ENCODE measurements around the gene FAT3. TPM values are rescaled to one million over a fixed set of nuclear protein-coding genes. Genes with fewer than 3 reads are reported as not detected.

FAT3 gene
- polyA plus RNA-seq, 4 donors = 0.01 to 0.44 TPM; not detected in 2

DNA sequence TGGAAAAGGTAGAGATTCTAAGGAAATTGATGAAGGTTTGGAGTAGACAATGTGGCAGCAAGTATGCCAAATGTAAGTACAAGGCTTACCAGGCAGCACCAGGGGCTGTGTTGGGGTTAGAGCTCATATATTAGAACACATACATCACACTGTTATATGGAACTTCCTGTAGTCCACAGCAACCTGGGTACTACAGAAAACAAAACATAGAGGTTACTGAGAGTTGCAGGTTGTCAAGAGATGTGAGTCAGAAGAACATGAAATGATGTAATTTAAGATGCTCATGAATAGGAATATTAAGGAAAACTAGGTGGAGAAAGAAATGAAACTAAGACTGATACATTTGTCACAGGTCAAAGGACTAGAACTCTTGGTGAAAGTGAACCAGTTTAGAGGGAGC, 22.0 kb downstream of the FAT3 start:
- no peak for FAIRE-seq

DNA sequence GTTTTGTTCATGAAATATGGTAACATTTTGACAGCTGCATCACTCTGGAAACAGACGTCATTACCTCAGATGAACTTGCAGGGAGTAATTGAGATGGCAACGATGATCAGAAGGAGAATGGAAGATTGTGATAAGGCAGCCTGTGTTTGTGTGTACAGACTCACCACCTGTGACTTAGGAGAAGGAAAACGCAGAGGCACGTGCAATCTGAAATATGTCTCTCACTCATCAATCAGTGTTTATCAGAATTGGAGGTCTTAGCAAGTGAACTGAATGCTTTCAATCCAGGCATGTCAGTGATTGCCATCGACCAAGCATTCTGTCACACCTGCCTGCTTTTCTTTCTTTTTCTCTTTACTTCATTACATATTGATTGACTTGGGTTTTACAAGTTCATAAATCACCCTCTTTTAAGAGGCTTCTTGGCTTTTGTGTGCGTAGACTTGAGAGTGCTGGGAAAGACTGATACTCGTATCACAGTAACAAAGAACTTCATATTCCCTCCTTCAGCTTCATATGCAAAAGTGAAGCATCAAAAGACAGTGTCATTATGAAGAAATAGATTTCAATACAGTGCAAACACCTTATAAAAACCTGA, 24.6 kb downstream of the FAT3 start:
- 30 to 54% (median 47%) methylated on average over 7 of the region's 7 CpGs for WGBS, 3 donors
- FAIRE-seq = no peak
- Histone ChIP-seq H3K36me3 (ENCODE audit: control insufficient read depth in 3 of 3, insufficient read depth in 2 of 3, low read depth in 1 of 3, low read length in 3 of 3) (no peaks in the 10 kb centered on the region), H3K4me1 (ENCODE audit: control insufficient read depth in 3 of 3, insufficient read depth in 2 of 3, low read depth in 1 of 3, low read length in 2 of 3) (no peaks in the 10 kb centered on the region), H3K27me3 (ENCODE audit: control insufficient read depth in 3 of 3, insufficient read depth in 3 of 3, low read length in 3 of 3) (no peaks in the 10 kb centered on the region), H3K4me3 (ENCODE audit: low read depth in 1 of 3, low read length in 3 of 3) (no peak overlapping the region), H3K9me3 (ENCODE audit: control insufficient read depth in 2 of 2, insufficient read depth in 1 of 2, low read depth in 1 of 2, low read length in 1 of 2) (no peaks in the 10 kb centered on the region), H3K27ac (ENCODE audit: low read depth in 1 of 3, low read length in 2 of 3) (no peak overlapping the region)
- DNase-seq = no peak

More for the DNA sequence above, 22.0 kb downstream of the FAT3 start:
- Histone ChIP-seq H3K27me3 (ENCODE audit: control insufficient read depth in 3 of 3, insufficient read depth in 3 of 3, low read length in 3 of 3) (no peaks in the 10 kb centered on the region), H3K4me3 (ENCODE audit: low read depth in 1 of 3, low read length in 3 of 3) (no peak overlapping the region), H3K27ac (ENCODE audit: low read depth in 1 of 3, low read length in 2 of 3) (no peak overlapping the region), H3K4me1 (ENCODE audit: control insufficient read depth in 3 of 3, insufficient read depth in 2 of 3, low read depth in 1 of 3, low read length in 2 of 3) (no peaks in the 10 kb centered on the region), H3K9me3 (ENCODE audit: control insufficient read depth in 2 of 2, insufficient read depth in 1 of 2, low read depth in 1 of 2, low read length in 1 of 2) (no peaks in the 10 kb centered on the region), H3K36me3 (ENCODE audit: control insufficient read depth in 3 of 3, insufficient read depth in 2 of 3, low read depth in 1 of 3, low read length in 3 of 3) (no peaks in the 10 kb centered on the region)
- no peak for DNase-seq

DNA sequence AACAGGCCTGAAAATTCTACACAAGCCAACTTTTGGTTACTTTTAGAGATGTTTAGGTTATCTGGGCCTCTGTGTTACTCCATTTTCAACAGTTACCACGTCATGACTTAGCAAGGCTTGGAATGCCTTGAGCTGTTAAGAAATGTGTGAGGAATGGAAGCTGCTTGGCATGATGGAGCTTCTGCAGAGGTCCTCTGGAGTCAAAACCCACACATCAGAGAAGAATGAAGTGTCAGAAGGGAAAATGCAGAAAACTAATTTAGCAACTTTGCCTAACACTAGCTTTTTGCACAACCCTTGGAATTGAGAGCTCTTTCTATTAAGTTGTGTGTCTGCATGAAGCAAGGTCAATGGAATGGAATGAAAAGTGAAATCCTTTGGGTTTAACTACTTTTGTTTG, 27.4 kb downstream of the FAT3 start:
- Histone ChIP-seq H3K27ac (ENCODE audit: low read depth in 1 of 3, low read length in 2 of 3) (no peak overlapping the region), H3K36me3 (ENCODE audit: control insufficient read depth in 3 of 3, insufficient read depth in 2 of 3, low read depth in 1 of 3, low read length in 3 of 3) (no peaks in the 10 kb centered on the region), H3K4me3 (ENCODE audit: low read depth in 1 of 3, low read length in 3 of 3) (no peak overlapping the region), H3K27me3 (ENCODE audit: control insufficient read depth in 3 of 3, insufficient read depth in 3 of 3, low read length in 3 of 3) (no peaks in the 10 kb centered on the region), H3K4me1 (ENCODE audit: control insufficient read depth in 3 of 3, insufficient read depth in 2 of 3, low read depth in 1 of 3, low read length in 2 of 3) (no peaks in the 10 kb centered on the region), H3K9me3 (ENCODE audit: control insufficient read depth in 2 of 2, insufficient read depth in 1 of 2, low read depth in 1 of 2, low read length in 1 of 2) (no peaks in the 10 kb centered on the region)
- 81 to 87% (median 84%) methylated on average over 1 of the region's 1 CpG for WGBS, 3 donors
- DNase-seq = no peak
- no peak for FAIRE-seq

DNA sequence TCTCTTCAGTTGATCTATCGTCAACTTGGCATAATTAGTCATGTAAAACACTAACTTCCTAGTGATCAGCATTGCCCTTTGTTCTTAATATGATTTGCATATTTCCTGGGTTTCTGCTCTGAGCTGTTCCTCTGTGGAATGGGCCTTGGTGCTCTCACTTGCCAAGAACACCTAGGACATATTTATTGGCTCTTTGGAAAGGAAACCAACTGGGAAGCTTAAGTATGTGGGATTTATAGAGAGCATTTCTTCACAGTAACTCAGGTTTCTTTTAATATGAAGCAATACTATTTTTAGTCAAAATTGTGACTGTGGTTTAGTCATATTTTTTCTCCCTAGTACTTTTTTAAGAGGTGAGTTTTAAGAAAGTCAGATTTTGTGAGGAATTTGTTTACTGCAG, 28.8 kb downstream of the FAT3 start:
- no peaks in the 10 kb centered on the region for H3K36me3 ChIP-seq (ENCODE audit: control insufficient read depth in 3 of 3, insufficient read depth in 2 of 3, low read depth in 1 of 3, low read length in 3 of 3)
- no peaks in the 10 kb centered on the region for H3K4me1 ChIP-seq (ENCODE audit: control insufficient read depth in 3 of 3, insufficient read depth in 2 of 3, low read depth in 1 of 3, low read length in 2 of 3)
- no peaks in the 10 kb centered on the region for H3K27me3 ChIP-seq (ENCODE audit: control insufficient read depth in 3 of 3, insufficient read depth in 3 of 3, low read length in 3 of 3)
- no peak overlapping the region for H3K4me3 ChIP-seq (ENCODE audit: low read depth in 1 of 3, low read length in 3 of 3)
- DNase-seq (no peak), FAIRE-seq (no peak)
- H3K9me3 ChIP-seq (ENCODE audit: control insufficient read depth in 2 of 2, insufficient read depth in 1 of 2, low read depth in 1 of 2, low read length in 1 of 2) = no peaks in the 10 kb centered on the region
- 63 to 71% (median 64%) methylated on average over 1 of the region's 1 CpG for WGBS, 3 donors
- H3K27ac ChIP-seq (ENCODE audit: low read depth in 1 of 3, low read length in 2 of 3) = no peak overlapping the region

DNA sequence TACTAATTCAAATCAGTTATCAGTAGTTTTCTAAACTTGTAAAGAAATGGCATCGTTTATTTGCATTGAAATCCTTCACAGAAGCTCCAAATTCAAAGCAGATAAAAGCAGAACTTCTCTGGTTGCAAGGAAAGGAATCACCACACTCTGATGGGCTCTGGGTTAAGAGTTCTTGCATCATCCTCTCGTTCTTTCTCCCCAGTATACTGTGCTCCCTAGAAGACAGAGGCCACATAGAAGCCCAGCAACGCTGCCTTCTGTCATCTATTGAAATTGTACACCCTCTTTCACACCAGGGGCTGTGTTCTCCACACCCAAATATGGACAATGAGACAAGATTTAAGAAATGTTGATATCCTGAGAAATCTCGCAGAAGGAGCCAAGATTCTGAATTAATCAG, 29.3 kb downstream of the FAT3 start:
- Histone ChIP-seq H3K27me3 (ENCODE audit: control insufficient read depth in 3 of 3, insufficient read depth in 3 of 3, low read length in 3 of 3) (no peaks in the 10 kb centered on the region), H3K4me3 (ENCODE audit: low read depth in 1 of 3, low read length in 3 of 3) (no peak overlapping the region), H3K9me3 (ENCODE audit: control insufficient read depth in 2 of 2, insufficient read depth in 1 of 2, low read depth in 1 of 2, low read length in 1 of 2) (no peaks in the 10 kb centered on the region), H3K27ac (ENCODE audit: low read depth in 1 of 3, low read length in 2 of 3) (no peak overlapping the region), H3K4me1 (ENCODE audit: control insufficient read depth in 3 of 3, insufficient read depth in 2 of 3, low read depth in 1 of 3, low read length in 2 of 3) (no peaks in the 10 kb centered on the region), H3K36me3 (ENCODE audit: control insufficient read depth in 3 of 3, insufficient read depth in 2 of 3, low read depth in 1 of 3, low read length in 3 of 3) (no peaks in the 10 kb centered on the region)
- DNase-seq (no peak), FAIRE-seq (no peak)
- 65 to 76% (median 69%) methylated on average over 4 of the region's 4 CpGs for WGBS, 3 donors

DNA sequence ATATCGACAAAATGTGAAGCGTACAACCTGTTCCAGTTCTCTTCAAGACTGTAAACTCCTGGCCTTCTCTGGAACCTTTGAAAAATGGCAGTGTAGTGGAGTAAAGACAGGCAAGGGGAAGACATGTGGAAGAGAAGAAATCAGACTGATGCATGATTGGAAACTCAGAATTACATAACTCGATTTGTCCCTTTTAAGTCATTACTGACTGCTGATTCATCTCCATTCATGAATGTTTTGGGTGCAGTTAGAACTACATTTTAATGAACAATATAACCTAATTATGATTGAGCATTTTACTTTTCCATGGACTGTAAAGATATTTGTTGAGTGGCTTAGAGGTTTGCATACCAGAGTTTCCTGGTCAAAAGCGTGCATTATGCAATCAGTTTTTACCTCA, 32.9 kb downstream of the FAT3 start:
- no peaks in the 10 kb centered on the region for H3K4me1 ChIP-seq (ENCODE audit: control insufficient read depth in 3 of 3, insufficient read depth in 2 of 3, low read depth in 1 of 3, low read length in 2 of 3)
- no peak overlapping the region for H3K27ac ChIP-seq (ENCODE audit: low read depth in 1 of 3, low read length in 2 of 3)
- FAIRE-seq (no peak), DNase-seq (no peak)
- H3K4me3 ChIP-seq (ENCODE audit: low read depth in 1 of 3, low read length in 3 of 3) = no peak overlapping the region
- no peaks in the 10 kb centered on the region for H3K9me3 ChIP-seq (ENCODE audit: control insufficient read depth in 2 of 2, insufficient read depth in 1 of 2, low read depth in 1 of 2, low read length in 1 of 2)
- no peaks in the 10 kb centered on the region for H3K27me3 ChIP-seq (ENCODE audit: control insufficient read depth in 3 of 3, insufficient read depth in 3 of 3, low read length in 3 of 3)
- no peaks in the 10 kb centered on the region for H3K36me3 ChIP-seq (ENCODE audit: control insufficient read depth in 3 of 3, insufficient read depth in 2 of 3, low read depth in 1 of 3, low read length in 3 of 3)
- 87 to 93% (median 89%) methylated on average over 4 of the region's 4 CpGs for WGBS, 3 donors

- 58 to 84% (median 81%) methylated on average over 4 of the region's 4 CpGs for WGBS, 3 donors
- no peaks in the 10 kb centered on the region for H3K36me3 ChIP-seq (ENCODE audit: control insufficient read depth in 3 of 3, insufficient read depth in 2 of 3, low read depth in 1 of 3, low read length in 3 of 3)
- no peaks in the 10 kb centered on the region for H3K27me3 ChIP-seq (ENCODE audit: control insufficient read depth in 3 of 3, insufficient read depth in 3 of 3, low read length in 3 of 3)
- DNase-seq (no peak), FAIRE-seq (no peak)
- H3K27ac ChIP-seq (ENCODE audit: low read depth in 1 of 3, low read length in 2 of 3) = no peak overlapping the region
- no peaks in the 10 kb centered on the region for H3K9me3 ChIP-seq (ENCODE audit: control insufficient read depth in 2 of 2, insufficient read depth in 1 of 2, low read depth in 1 of 2, low read length in 1 of 2)
- H3K4me1 ChIP-seq (ENCODE audit: control insufficient read depth in 3 of 3, insufficient read depth in 2 of 3, low read depth in 1 of 3, low read length in 2 of 3) = no peaks in the 10 kb centered on the region
- no peak overlapping the region for H3K4me3 ChIP-seq (ENCODE audit: low read depth in 1 of 3, low read length in 3 of 3)
Measured at GRCh38 chr11:92259861-92260260, 35.2 kb downstream of the FAT3 start.

GRCh38 chr11:92264350-92264749, 39.7 kb downstream of the FAT3 start:
- no peak for DNase-seq
- H3K36me3 ChIP-seq (ENCODE audit: control insufficient read depth in 3 of 3, insufficient read depth in 2 of 3, low read depth in 1 of 3, low read length in 3 of 3) = no peaks in the 10 kb centered on the region
- WGBS, 3 donors = 65 to 85% (median 78%) methylated on average over 2 of the region's 2 CpGs
- no peak for FAIRE-seq
- H3K4me1 ChIP-seq (ENCODE audit: control insufficient read depth in 3 of 3, insufficient read depth in 2 of 3, low read depth in 1 of 3, low read length in 2 of 3) = peaks cover 0 to 7% (median 0%) of the 10 kb centered on the region in 3 donors
- peaks cover 0 to 5% of the 10 kb centered on the region in 2 donors for H3K9me3 ChIP-seq (ENCODE audit: control insufficient read depth in 2 of 2, insufficient read depth in 1 of 2, low read depth in 1 of 2, low read length in 1 of 2)
- no peak overlapping the region for H3K4me3 ChIP-seq (ENCODE audit: low read depth in 1 of 3, low read length in 3 of 3)
- no peaks in the 10 kb centered on the region for H3K27me3 ChIP-seq (ENCODE audit: control insufficient read depth in 3 of 3, insufficient read depth in 3 of 3, low read length in 3 of 3)
- no peak overlapping the region for H3K27ac ChIP-seq (ENCODE audit: low read depth in 1 of 3, low read length in 2 of 3)

- H3K4me3 ChIP-seq (ENCODE audit: low read depth in 1 of 3, low read length in 3 of 3) = no peak overlapping the region
- H3K27ac ChIP-seq (ENCODE audit: low read depth in 1 of 3, low read length in 2 of 3) = peak overlapping the region in 1 of 3 donors; percentile 59
- H3K4me1 ChIP-seq (ENCODE audit: control insufficient read depth in 3 of 3, insufficient read depth in 2 of 3, low read depth in 1 of 3, low read length in 2 of 3) = peaks cover 0 to 8% (median 0%) of the 10 kb centered on the region in 3 donors
- DNase-seq (peak; percentile 80 to 83), FAIRE-seq (no peak)
- whole genome bisulfite sequencing, 3 donors = 21 to 70% (median 38%) methylated on average over 4 of the region's 4 CpGs
- H3K27me3 ChIP-seq (ENCODE audit: control insufficient read depth in 3 of 3, insufficient read depth in 3 of 3, low read length in 3 of 3) = no peaks in the 10 kb centered on the region
- H3K9me3 ChIP-seq (ENCODE audit: control insufficient read depth in 2 of 2, insufficient read depth in 1 of 2, low read depth in 1 of 2, low read length in 1 of 2) = peaks cover 0 to 5% of the 10 kb centered on the region in 2 donors
- no peaks in the 10 kb centered on the region for H3K36me3 ChIP-seq (ENCODE audit: control insufficient read depth in 3 of 3, insufficient read depth in 2 of 3, low read depth in 1 of 3, low read length in 3 of 3)
Measured at GRCh38 chr11:92266806-92267205, 42.2 kb downstream of the FAT3 start.

Data from small intestine (tissue), 7 donors.